ENCODE results near the gene PPM1A.

Gene PPM1A

DNA sequence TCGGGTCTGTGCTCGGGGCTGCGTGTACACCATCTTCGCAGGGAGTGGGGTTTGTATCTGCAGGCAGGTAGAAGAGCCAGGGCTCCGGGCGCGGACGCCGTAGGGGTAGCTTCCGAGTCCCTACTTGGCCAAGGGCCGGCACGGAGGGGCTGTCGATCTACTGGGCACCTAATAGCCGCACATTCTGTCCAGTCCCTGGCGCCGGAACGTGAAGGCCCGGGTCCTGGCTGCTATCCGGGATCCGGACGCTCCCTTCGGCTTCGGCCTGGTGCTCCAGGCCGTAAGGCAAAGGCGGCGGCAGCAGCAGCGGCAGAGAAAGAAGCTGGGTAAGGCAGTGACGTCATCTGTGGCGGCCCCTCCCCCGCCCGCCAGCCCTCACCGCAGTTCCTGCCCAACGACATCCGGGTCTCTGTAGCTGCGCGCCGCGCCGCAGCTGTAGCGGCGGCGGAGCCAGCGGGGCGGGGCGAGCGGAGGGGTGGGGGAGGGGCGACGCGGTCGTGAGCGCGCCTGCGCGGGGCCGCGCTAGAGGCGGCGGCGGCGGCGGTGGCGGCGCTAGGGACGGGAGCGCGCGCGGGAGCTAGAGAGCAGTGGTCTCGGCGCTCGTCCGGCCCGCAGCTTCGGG is at the start of gene PPM1A:
PPM1A (plus strand) TSS at position 525 of the 622 bp plus-strand sequence. CDS start 33,483 bp downstream, outside the sequence.
- Mint-ChIP-seq H3K27ac (peak within 1 kb of the TSS; percentile 99), H3K9me3 (no peaks in the 10 kb centered on the region), H3K4me1 (peaks cover 51% of the 10 kb centered on the region), H3K4me3 (peak within 1 kb of the TSS; percentile 97), H3K27me3 (ENCODE audit: low read depth) (no peaks in the 10 kb centered on the region), H3K36me3 (ENCODE audit: low read depth) (peaks cover 7% of the 10 kb centered on the region)
- no peak for TF ChIP-seq CTCF (IDR thresholded peaks at IDR 0.05; ENCODE audit: unreplicated experiment in 3 of 3)

GRCh38 chr14:60199321-60199720 is 49.7 kb upstream of the PPM1A start:
- no peak overlapping the region for H3K4me3 Mint-ChIP-seq
- peaks cover 21% of the 10 kb centered on the region for H3K9me3 Mint-ChIP-seq
- no peaks in the 10 kb centered on the region for H3K27me3 Mint-ChIP-seq (ENCODE audit: low read depth)
- H3K27ac Mint-ChIP-seq: no peak overlapping the region
- H3K4me1 Mint-ChIP-seq: peaks cover 6% of the 10 kb centered on the region
- TF ChIP-seq CTCF (IDR thresholded peaks at IDR 0.05; ENCODE audit: unreplicated experiment in 3 of 3): no peak
- H3K36me3 Mint-ChIP-seq (ENCODE audit: low read depth): peaks cover 4% of the 10 kb centered on the region

- no peak overlapping the region for H3K27ac Mint-ChIP-seq
- H3K27me3 Mint-ChIP-seq (ENCODE audit: low read depth): no peaks in the 10 kb centered on the region
- H3K9me3 Mint-ChIP-seq: peaks cover 17% of the 10 kb centered on the region
- H3K4me1 Mint-ChIP-seq: peaks cover 17% of the 10 kb centered on the region
- no peak overlapping the region for H3K4me3 Mint-ChIP-seq
- TF ChIP-seq CTCF (IDR thresholded peaks at IDR 0.05; ENCODE audit: unreplicated experiment in 3 of 3): no peak
- H3K36me3 Mint-ChIP-seq (ENCODE audit: low read depth): no peaks in the 10 kb centered on the region
Observed at GRCh38 chr14:60204104-60204842, 44.7 kb upstream of the PPM1A start.

GRCh38 chr14:60204843-60205774 is 43.9 kb upstream of the PPM1A start:
- H3K9me3 Mint-ChIP-seq: peaks cover 12% of the 10 kb centered on the region
- no peak overlapping the region for H3K27ac Mint-ChIP-seq
- H3K27me3 Mint-ChIP-seq (ENCODE audit: low read depth): no peaks in the 10 kb centered on the region
- no peak overlapping the region for H3K4me3 Mint-ChIP-seq
- no peaks in the 10 kb centered on the region for H3K36me3 Mint-ChIP-seq (ENCODE audit: low read depth)
- no peak for TF ChIP-seq CTCF (IDR thresholded peaks at IDR 0.05; ENCODE audit: unreplicated experiment in 3 of 3)
- H3K4me1 Mint-ChIP-seq: peaks cover 17% of the 10 kb centered on the region

- Mint-ChIP-seq H3K36me3 (ENCODE audit: low read depth) (no peaks in the 10 kb centered on the region), H3K27me3 (ENCODE audit: low read depth) (no peaks in the 10 kb centered on the region), H3K4me1 (peaks cover 17% of the 10 kb centered on the region), H3K4me3 (no peak overlapping the region), H3K9me3 (peaks cover 6% of the 10 kb centered on the region), H3K27ac (no peak overlapping the region)
- TF ChIP-seq CTCF (IDR thresholded peaks at IDR 0.05; ENCODE audit: unreplicated experiment in 3 of 3): no peak
Observed at GRCh38 chr14:60206249-60206670, 42.8 kb upstream of the PPM1A start.

All from nephron (organoid).